Activated CD8-positive, alpha-beta T cell treated with anti-CD3 and anti-CD28 coated beads, Interleukin-2, amount 10 ng/mL, durations not matched to agents 7 days and 5 days (primary cell): ENCODE data around the gene CLRN3. TPM values are rescaled to one million over a fixed set of nuclear protein-coding genes. Genes with fewer than 3 reads are reported as not detected.

Experiments
- ATAC-seq: fragments of 150-1000 bp; cut with Tn5 transposase; one replicate; pipeline ENCODE4 v1.10.0; 2021; ENCODE audit warnings: moderate library complexity
- CTCF ChIA-PET: fragments of 350-600 bp; sonication (Branson Sonifier 250); formaldehyde crosslinking; loops from one replicate; lab custom pipeline; 2021; ENCODE audit warnings: antibody characterized with exemption; lab: Charles Lee
- POLR2A ChIA-PET: fragments of 350-600 bp; sonication (Branson Sonifier 250); formaldehyde crosslinking; loops from one replicate; lab custom pipeline; 2021; ENCODE audit warnings: antibody characterized with exemption; lab: Charles Lee
- DNase-seq: peaks from one replicate; pipeline ENCODE4 v3.0.0-alpha.2; 2020
- H3K27ac Mint-ChIP-seq: one replicate; pipeline ENCODE4 v1.8.0; 2021; ENCODE audit warnings: mild to moderate bottlenecking, mixed read lengths
- H3K27me3 Mint-ChIP-seq: one replicate; pipeline ENCODE4 v1.8.0; 2021; ENCODE audit warnings: low read depth, mixed read lengths
- H3K36me3 Mint-ChIP-seq: one replicate; pipeline ENCODE4 v1.8.0; 2021; ENCODE audit warnings: low read depth, mixed read lengths
- H3K4me1 Mint-ChIP-seq: one replicate; pipeline ENCODE4 v1.8.0; 2021; ENCODE audit warnings: low read depth, mixed read lengths
- H3K4me3 Mint-ChIP-seq: one replicate; pipeline ENCODE4 v1.8.0; 2021; ENCODE audit warnings: mild to moderate bottlenecking, mixed read lengths
- H3K9me3 Mint-ChIP-seq: one replicate; pipeline ENCODE4 v1.8.0; 2022; ENCODE audit warnings: mixed read lengths; ENCODE audit not compliant: insufficient read depth
- total RNA-seq, 2 experiments: library from RNA; stranded (reverse); gene quantifications; one replicate each; pipeline ENCODE4 v1.2.3, GENCODE V29; 2021

Gene CLRN3
- total RNA-seq, 2 experiments from 2014 or later = not detected

- no peaks in the 10 kb centered on the region for H3K9me3 Mint-ChIP-seq
- CTCF ChIA-PET = no interaction called here
These were observed 42.8 kb downstream of the CLRN3 start for GRCh38 chr10:127849921-127850320.

GRCh38 chr10:127849224-127849623, 43.5 kb downstream of the CLRN3 start:
- DNase-seq (no peak), ATAC-seq (no peak)
- no peak overlapping the region for H3K27ac Mint-ChIP-seq
- H3K9me3 Mint-ChIP-seq = no peaks in the 10 kb centered on the region
- ChIA-PET POLR2A (no interaction called here), CTCF (no interaction called here)
- no peak overlapping the region for H3K4me3 Mint-ChIP-seq
- H3K36me3 Mint-ChIP-seq = no peaks in the 10 kb centered on the region
- H3K27me3 Mint-ChIP-seq = no peaks in the 10 kb centered on the region
- peaks cover 2% of the 10 kb centered on the region for H3K4me1 Mint-ChIP-seq

More at GRCh38 chr10:127849921-127850320, 42.8 kb downstream of the CLRN3 start:
- no peak for ATAC-seq
- no peak overlapping the region for H3K27ac Mint-ChIP-seq
- no peak for DNase-seq
- H3K4me1 Mint-ChIP-seq = peaks cover 2% of the 10 kb centered on the region
- POLR2A ChIA-PET = no interaction called here
- no peaks in the 10 kb centered on the region for H3K27me3 Mint-ChIP-seq
- H3K36me3 Mint-ChIP-seq = no peaks in the 10 kb centered on the region
- H3K4me3 Mint-ChIP-seq = no peak overlapping the region

- ChIA-PET POLR2A (no interaction called here), CTCF (no interaction called here)
- DNase-seq = no peak
- Mint-ChIP-seq H3K27me3 (no peaks in the 10 kb centered on the region), H3K36me3 (no peaks in the 10 kb centered on the region), H3K9me3 (no peaks in the 10 kb centered on the region), H3K4me3 (no peak overlapping the region), H3K4me1 (peaks cover 2% of the 10 kb centered on the region), H3K27ac (no peak overlapping the region)
- no peak for ATAC-seq
These were observed 44.5 kb downstream of the CLRN3 start for GRCh38 chr10:127848226-127848625.

GRCh38 chr10:127845756-127846155, 47.0 kb downstream of the CLRN3 start:
- CTCF ChIA-PET = interaction anchor here (1.1 kb wide), 1 partner anchor 9 kb away, joined by 3 read pairs; no protein-coding TSS in a partner anchor
- Mint-ChIP-seq H3K9me3 (no peaks in the 10 kb centered on the region), H3K4me3 (no peak overlapping the region), H3K36me3 (no peaks in the 10 kb centered on the region), H3K4me1 (peaks cover 2% of the 10 kb centered on the region), H3K27ac (no peak overlapping the region), H3K27me3 (no peaks in the 10 kb centered on the region)
- DNase-seq (no peak), ATAC-seq (no peak)
- POLR2A ChIA-PET = no interaction called here

GRCh38 chr10:127840884-127841283, 51.9 kb downstream of the CLRN3 start:
- ATAC-seq = no peak

GRCh38 chr10:127836966-127837365, 55.8 kb downstream of the CLRN3 start:
- ChIA-PET CTCF (interaction anchor here (1.1 kb wide), 1 partner anchor 17 kb away, joined by 4 read pairs; no protein-coding TSS in a partner anchor), POLR2A (no interaction called here)
- no peaks in the 10 kb centered on the region for H3K36me3 Mint-ChIP-seq
- no peaks in the 10 kb centered on the region for H3K4me1 Mint-ChIP-seq
- no peak overlapping the region for H3K4me3 Mint-ChIP-seq
- ATAC-seq = no peak
- no peaks in the 10 kb centered on the region for H3K9me3 Mint-ChIP-seq
- H3K27me3 Mint-ChIP-seq = peaks cover 2% of the 10 kb centered on the region
- DNase-seq = no peak
- no peak overlapping the region for H3K27ac Mint-ChIP-seq

More at GRCh38 chr10:127840884-127841283, 51.9 kb downstream of the CLRN3 start:
- H3K27me3 Mint-ChIP-seq = peaks cover 2% of the 10 kb centered on the region
- CTCF ChIA-PET = interaction anchor here (1.1 kb wide), 1 partner anchor 13 kb away, joined by 4 read pairs; no protein-coding TSS in a partner anchor
- H3K9me3 Mint-ChIP-seq = no peaks in the 10 kb centered on the region
- DNase-seq = no peak
- H3K4me3 Mint-ChIP-seq = no peak overlapping the region
- H3K36me3 Mint-ChIP-seq = no peaks in the 10 kb centered on the region
- POLR2A ChIA-PET = no interaction called here
- no peak overlapping the region for H3K27ac Mint-ChIP-seq
- no peaks in the 10 kb centered on the region for H3K4me1 Mint-ChIP-seq

- no peaks in the 10 kb centered on the region for H3K4me1 Mint-ChIP-seq
- H3K27me3 Mint-ChIP-seq = peaks cover 2% of the 10 kb centered on the region
- ATAC-seq (no peak), DNase-seq (no peak)
- H3K4me3 Mint-ChIP-seq = no peak overlapping the region
- no peaks in the 10 kb centered on the region for H3K9me3 Mint-ChIP-seq
- ChIA-PET POLR2A (no interaction called here), CTCF (no interaction called here)
- no peak overlapping the region for H3K27ac Mint-ChIP-seq
- H3K36me3 Mint-ChIP-seq = no peaks in the 10 kb centered on the region
These were observed 56.6 kb downstream of the CLRN3 start for GRCh38 chr10:127836176-127836575.

GRCh38 chr10:127834791-127835190, 58.0 kb downstream of the CLRN3 start:
- ChIA-PET POLR2A (no interaction called here), CTCF (interaction anchor here (0.8 kb wide), 1 partner anchor 20 kb away, joined by 3 read pairs; no protein-coding TSS in a partner anchor)
- Mint-ChIP-seq H3K9me3 (no peaks in the 10 kb centered on the region), H3K27ac (no peak overlapping the region), H3K36me3 (no peaks in the 10 kb centered on the region), H3K4me3 (no peak overlapping the region), H3K27me3 (peaks cover 2% of the 10 kb centered on the region), H3K4me1 (no peaks in the 10 kb centered on the region)
- ATAC-seq (no peak), DNase-seq (no peak)

GRCh38 chr10:127834221-127834620, 58.5 kb downstream of the CLRN3 start:
- no peaks in the 10 kb centered on the region for H3K4me1 Mint-ChIP-seq
- POLR2A ChIA-PET = no interaction called here
- peaks cover under 1% of the 10 kb centered on the region for H3K27me3 Mint-ChIP-seq
- H3K27ac Mint-ChIP-seq = no peak overlapping the region
- CTCF ChIA-PET = interaction anchor here (0.8 kb wide), 1 partner anchor 20 kb away, joined by 3 read pairs; no protein-coding TSS in a partner anchor
- no peak for DNase-seq
- H3K9me3 Mint-ChIP-seq = no peaks in the 10 kb centered on the region
- no peak for ATAC-seq
- H3K4me3 Mint-ChIP-seq = no peak overlapping the region
- no peaks in the 10 kb centered on the region for H3K36me3 Mint-ChIP-seq

- no peaks in the 10 kb centered on the region for H3K27me3 Mint-ChIP-seq
- H3K4me1 Mint-ChIP-seq = no peaks in the 10 kb centered on the region
- H3K4me3 Mint-ChIP-seq = no peak overlapping the region
- H3K36me3 Mint-ChIP-seq = no peaks in the 10 kb centered on the region
- H3K9me3 Mint-ChIP-seq = no peaks in the 10 kb centered on the region
- no peak for ATAC-seq
- no peak overlapping the region for H3K27ac Mint-ChIP-seq
- ChIA-PET POLR2A (no interaction called here), CTCF (interaction anchor here (0.8 kb wide), 1 partner anchor 21 kb away, joined by 3 read pairs; no protein-coding TSS in a partner anchor)
- no peak for DNase-seq
These were observed 58.9 kb downstream of the CLRN3 start for GRCh38 chr10:127833804-127834203.

GRCh38 chr10:127832501-127832900, 60.2 kb downstream of the CLRN3 start:
- H3K4me1 Mint-ChIP-seq = no peaks in the 10 kb centered on the region
- DNase-seq (no peak), ATAC-seq (no peak)
- no peak overlapping the region for H3K4me3 Mint-ChIP-seq
- no peaks in the 10 kb centered on the region for H3K27me3 Mint-ChIP-seq
- no peak overlapping the region for H3K27ac Mint-ChIP-seq
- H3K9me3 Mint-ChIP-seq = no peaks in the 10 kb centered on the region
- ChIA-PET POLR2A (no interaction called here), CTCF (no interaction called here)
- H3K36me3 Mint-ChIP-seq = no peaks in the 10 kb centered on the region

GRCh38 chr10:127830414-127830813, 62.3 kb downstream of the CLRN3 start:
- H3K4me3 Mint-ChIP-seq = no peak overlapping the region
- ChIA-PET POLR2A (no interaction called here), CTCF (no interaction called here)
- no peak for DNase-seq
- H3K36me3 Mint-ChIP-seq = no peaks in the 10 kb centered on the region
- H3K9me3 Mint-ChIP-seq = no peaks in the 10 kb centered on the region
- H3K27ac Mint-ChIP-seq = no peak overlapping the region
- ATAC-seq = no peak
- H3K4me1 Mint-ChIP-seq = no peaks in the 10 kb centered on the region
- no peaks in the 10 kb centered on the region for H3K27me3 Mint-ChIP-seq
